ENCODE measurements around the gene ZNF217. TPM values are rescaled to one million over a fixed set of nuclear protein-coding genes. Genes with fewer than 3 reads are reported as not detected.
"Not testable (repeated sequence)": the region's sequence is repeated elsewhere in the genome, so short reads cannot be mapped to it uniquely, and the experiment has no call there.

The ZNF217 gene
- total RNA-seq, 1 donor from 2014 or later = 84.4 TPM

- DNase-seq (ENCODE audit: low spot score) = no peak
- no peak overlapping the region for H3K4me3 ChIP-seq
- H3K27me3 ChIP-seq = no peaks in the 10 kb centered on the region
- no peaks in the 10 kb centered on the region for H3K79me2 ChIP-seq (ENCODE audit: low read depth)
- H3K9ac ChIP-seq = no peak overlapping the region
- Mint-ChIP-seq H3K4me1 (peaks cover 4% of the 10 kb centered on the region), H3K27me3 (ENCODE audit: insufficient read depth, low read depth) (peaks cover 5% of the 10 kb centered on the region), H3K4me3 (no peak overlapping the region), H3K27ac (no peak overlapping the region), H3K9me3 (no peaks in the 10 kb centered on the region), H3K36me3 (no peaks in the 10 kb centered on the region)
- no peaks in the 10 kb centered on the region for H3K9me3 ChIP-seq (ENCODE audit: low read depth)
- no peak overlapping the region for H2AFZ ChIP-seq (replicated peaks)
- H3K4me1 ChIP-seq = peaks cover 6% of the 10 kb centered on the region
- no peaks in the 10 kb centered on the region for H3K36me3 ChIP-seq
- TF ChIP-seq EZH2 (IDR thresholded peaks at IDR 0.05) (no peak), CTCF (IDR thresholded peaks at IDR 0.05) (no peak), EZH2phosphoT487 (IDR thresholded peaks at IDR 0.05) (no peak)
- peaks cover 9% of the 10 kb centered on the region for H3F3A ChIP-seq (ENCODE audit: low read depth)
- no peaks in the 10 kb centered on the region for H4K20me1 ChIP-seq (ENCODE audit: low read depth)
- H3K27ac ChIP-seq = no peak overlapping the region
- H3K4me2 ChIP-seq = no peak overlapping the region
Measured at GRCh38 chr20:53534037-53534436, 59.6 kb downstream of the ZNF217 start.

GRCh38 chr20:53533500-53533899 is 60.1 kb downstream of the ZNF217 start:
- DNase-seq (ENCODE audit: low spot score) = no peak
- TF ChIP-seq EZH2phosphoT487 (IDR thresholded peaks at IDR 0.05) (no peak), EZH2 (IDR thresholded peaks at IDR 0.05) (no peak), CTCF (IDR thresholded peaks at IDR 0.05) (no peak)
- no peaks in the 10 kb centered on the region for H3K9me3 Mint-ChIP-seq
- Histone ChIP-seq H3K9me3 (ENCODE audit: low read depth) (no peaks in the 10 kb centered on the region), H3K79me2 (ENCODE audit: low read depth) (no peaks in the 10 kb centered on the region), H3K27ac (no peak overlapping the region), H3K9ac (no peak overlapping the region), H3K27me3 (no peaks in the 10 kb centered on the region), H3K36me3 (no peaks in the 10 kb centered on the region), H3F3A (ENCODE audit: low read depth) (peaks cover 9% of the 10 kb centered on the region), H3K4me3 (no peak overlapping the region), H2AFZ (replicated peaks) (no peak overlapping the region), H4K20me1 (ENCODE audit: low read depth) (no peaks in the 10 kb centered on the region), H3K4me2 (no peak overlapping the region), H3K4me1 (peaks cover 6% of the 10 kb centered on the region)
- no peak overlapping the region for H3K27ac Mint-ChIP-seq
- no peak overlapping the region for H3K4me3 Mint-ChIP-seq
- H3K4me1 Mint-ChIP-seq = peaks cover 4% of the 10 kb centered on the region
- no peaks in the 10 kb centered on the region for H3K36me3 Mint-ChIP-seq
- peaks cover 7% of the 10 kb centered on the region for H3K27me3 Mint-ChIP-seq (ENCODE audit: insufficient read depth, low read depth)

- H3K4me1 ChIP-seq; H3K4me1 Mint-ChIP-seq; H3K9me3 ChIP-seq (ENCODE audit: low read depth); H3F3A ChIP-seq (ENCODE audit: low read depth); H3K27ac Mint-ChIP-seq; DNase-seq (ENCODE audit: low spot score); H3K4me2 ChIP-seq; H2AFZ ChIP-seq (replicated peaks); H3K9me3 Mint-ChIP-seq; H3K36me3 Mint-ChIP-seq; H3K4me3 Mint-ChIP-seq; H3K79me2 ChIP-seq (ENCODE audit: low read depth); H4K20me1 ChIP-seq (ENCODE audit: low read depth); H3K27ac ChIP-seq; H3K36me3 ChIP-seq; H3K27me3 ChIP-seq; H3K4me3 ChIP-seq; H3K9ac ChIP-seq; H3K27me3 Mint-ChIP-seq (ENCODE audit: insufficient read depth, low read depth): not testable (repeated sequence)
Measured at GRCh38 chr20:53532654-53533312, 60.9 kb downstream of the ZNF217 start.

- H3K9ac ChIP-seq = no peak overlapping the region
- no peak overlapping the region for H3K27ac ChIP-seq
- H3K27ac Mint-ChIP-seq = no peak overlapping the region
- no peaks in the 10 kb centered on the region for H4K20me1 ChIP-seq (ENCODE audit: low read depth)
- no peak overlapping the region for H2AFZ ChIP-seq (replicated peaks)
- H3K79me2 ChIP-seq (ENCODE audit: low read depth) = no peaks in the 10 kb centered on the region
- peaks cover 7% of the 10 kb centered on the region for H3K27me3 Mint-ChIP-seq (ENCODE audit: insufficient read depth, low read depth)
- no peaks in the 10 kb centered on the region for H3F3A ChIP-seq (ENCODE audit: low read depth)
- H3K9me3 Mint-ChIP-seq = no peaks in the 10 kb centered on the region
- H3K4me3 ChIP-seq = no peak overlapping the region
- H3K27me3 ChIP-seq = no peaks in the 10 kb centered on the region
- no peak overlapping the region for H3K4me3 Mint-ChIP-seq
- H3K4me1 Mint-ChIP-seq = no peaks in the 10 kb centered on the region
- TF ChIP-seq CTCF (IDR thresholded peaks at IDR 0.05) (no peak), EZH2 (IDR thresholded peaks at IDR 0.05) (no peak), EZH2phosphoT487 (IDR thresholded peaks at IDR 0.05) (no peak)
- no peak overlapping the region for H3K4me2 ChIP-seq
- no peaks in the 10 kb centered on the region for H3K4me1 ChIP-seq
- H3K36me3 ChIP-seq = no peaks in the 10 kb centered on the region
- no peak for DNase-seq (ENCODE audit: low spot score)
- H3K9me3 ChIP-seq (ENCODE audit: low read depth) = no peaks in the 10 kb centered on the region
- H3K36me3 Mint-ChIP-seq = no peaks in the 10 kb centered on the region
Measured at GRCh38 chr20:53530440-53530839, 63.2 kb downstream of the ZNF217 start.

All from neural progenitor cell (in vitro differentiated cells).